ENCODE results near the gene EXTL2. TPM values are rescaled to one million over a fixed set of nuclear protein-coding genes. Genes with fewer than 3 reads are reported as not detected.
"Not testable (repeated sequence)": the region's sequence is repeated elsewhere in the genome, so short reads cannot be mapped to it uniquely, and the experiment has no call there.

The EXTL2 gene
- total RNA-seq, 1 experiment from 2014 or later, result 9.8 TPM

GRCh38 chr1:100891380-100891779 is 3.3 kb downstream of the EXTL2 start:
- Histone ChIP-seq H3K27ac (ENCODE audit: low read length) (no peak overlapping the region), H3K4me3 (ENCODE audit: low read depth in 2 of 2, low read length in 2 of 2) (no peak overlapping the region), H3K36me3 (ENCODE audit: control insufficient read depth, insufficient read depth, low read length) (peaks cover 7% of the 10 kb centered on the region; the same call in 1 of the 2 replicates), H3K27me3 (ENCODE audit: control insufficient read depth, insufficient read depth, low read length) (no peaks in the 10 kb centered on the region), H3K9me3 (ENCODE audit: control insufficient read depth, insufficient read depth, low read depth, low read length) (no peaks in the 10 kb centered on the region), H3K4me1 (ENCODE audit: control insufficient read depth, insufficient read depth, low read length) (no peaks in the 10 kb centered on the region; the same call in 1 of the 2 replicates)
- TF ChIP-seq, protein P1, sequence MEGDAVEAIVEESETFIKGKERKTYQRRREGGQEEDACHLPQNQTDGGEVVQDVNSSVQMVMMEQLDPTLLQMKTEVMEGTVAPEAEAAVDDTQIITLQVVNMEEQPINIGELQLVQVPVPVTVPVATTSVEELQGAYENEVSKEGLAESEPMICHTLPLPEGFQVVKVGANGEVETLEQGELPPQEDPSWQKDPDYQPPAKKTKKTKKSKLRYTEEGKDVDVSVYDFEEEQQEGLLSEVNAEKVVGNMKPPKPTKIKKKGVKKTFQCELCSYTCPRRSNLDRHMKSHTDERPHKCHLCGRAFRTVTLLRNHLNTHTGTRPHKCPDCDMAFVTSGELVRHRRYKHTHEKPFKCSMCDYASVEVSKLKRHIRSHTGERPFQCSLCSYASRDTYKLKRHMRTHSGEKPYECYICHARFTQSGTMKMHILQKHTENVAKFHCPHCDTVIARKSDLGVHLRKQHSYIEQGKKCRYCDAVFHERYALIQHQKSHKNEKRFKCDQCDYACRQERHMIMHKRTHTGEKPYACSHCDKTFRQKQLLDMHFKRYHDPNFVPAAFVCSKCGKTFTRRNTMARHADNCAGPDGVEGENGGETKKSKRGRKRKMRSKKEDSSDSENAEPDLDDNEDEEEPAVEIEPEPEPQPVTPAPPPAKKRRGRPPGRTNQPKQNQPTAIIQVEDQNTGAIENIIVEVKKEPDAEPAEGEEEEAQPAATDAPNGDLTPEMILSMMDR (IDR thresholded peaks at IDR 0.05), result no peak
- no peak for TF ChIP-seq REST (IDR thresholded peaks at IDR 0.05; ENCODE audit: insufficient read depth in 1 of 2, low read depth in 2 of 2, low read length in 1 of 2)
- TF ChIP-seq TCF7L2 (IDR thresholded peaks at IDR 0.05; ENCODE audit: low read depth, low read length), result no peak
- TF ChIP-seq SIN3A (IDR thresholded peaks at IDR 0.05; ENCODE audit: borderline replicate concordance, insufficient read depth, low read depth, low read length), result no peak
- no peak for TF ChIP-seq POLR2AphosphoS5 (IDR thresholded peaks at IDR 0.05; ENCODE audit: low read depth, low read length)
- no TSS peak for BruUV-seq (replicated peaks)
- no peak for ATAC-seq
- DNase-seq (ENCODE audit: low read depth, low spot score), result no peak
- intact Hi-C loops (cut with micrococcal nuclease; ENCODE audit: unreplicated experiment) (no loop called here), in situ Hi-C loops (cut with HindIII; ENCODE audit: low pct_unique_long_range_greater_than_20kb, low sequenced_read_pairs) (no loop called here)
- CTCF ChIA-PET, result no interaction called here
- POLR2A ChIA-PET, result no interaction called here

DNA sequence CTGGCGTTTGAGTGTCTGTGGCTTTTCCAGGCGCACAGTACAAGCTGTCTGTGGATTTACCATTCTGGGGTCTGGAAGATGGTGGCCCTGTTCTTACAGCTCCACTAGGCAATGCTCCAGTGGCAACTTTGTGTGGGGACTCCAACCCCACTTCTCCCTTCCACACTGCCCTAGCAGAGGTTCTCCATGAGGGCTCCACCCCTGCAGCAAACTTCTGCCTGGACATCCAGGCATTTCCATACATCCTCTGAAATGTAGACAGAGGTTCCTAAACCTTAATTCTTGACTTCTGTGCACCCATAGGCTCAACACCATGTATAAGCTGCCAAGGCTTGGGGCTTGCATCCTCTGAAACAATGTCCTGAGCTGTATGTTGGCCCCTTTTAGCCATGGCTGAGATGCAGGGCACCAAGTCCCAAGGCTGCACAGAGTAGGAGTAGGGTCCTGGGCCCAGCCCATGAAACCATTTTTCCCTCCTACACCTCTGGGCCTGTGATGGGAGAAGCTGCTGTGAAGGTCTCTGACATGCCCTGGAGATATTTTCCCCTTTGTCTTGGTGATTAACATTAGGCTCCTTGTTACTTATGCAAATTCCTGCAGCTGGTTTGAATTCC is 4.7 kb downstream of the EXTL2 start:
- CTCF ChIA-PET; POLR2A ChIA-PET; H3K27ac ChIP-seq (ENCODE audit: low read length); BruUV-seq (replicated peaks); DNase-seq (ENCODE audit: low read depth, low spot score); H3K36me3 ChIP-seq (ENCODE audit: control insufficient read depth, insufficient read depth, low read length); H3K9me3 ChIP-seq (ENCODE audit: control insufficient read depth, insufficient read depth, low read depth, low read length); in situ Hi-C loops (cut with HindIII; ENCODE audit: low pct_unique_long_range_greater_than_20kb, low sequenced_read_pairs); H3K27me3 ChIP-seq (ENCODE audit: control insufficient read depth, insufficient read depth, low read length); ATAC-seq; H3K4me1 ChIP-seq (ENCODE audit: control insufficient read depth, insufficient read depth, low read length); intact Hi-C loops (cut with micrococcal nuclease; ENCODE audit: unreplicated experiment); H3K4me3 ChIP-seq (ENCODE audit: low read depth in 2 of 2, low read length in 2 of 2): not testable (repeated sequence)

DNA sequence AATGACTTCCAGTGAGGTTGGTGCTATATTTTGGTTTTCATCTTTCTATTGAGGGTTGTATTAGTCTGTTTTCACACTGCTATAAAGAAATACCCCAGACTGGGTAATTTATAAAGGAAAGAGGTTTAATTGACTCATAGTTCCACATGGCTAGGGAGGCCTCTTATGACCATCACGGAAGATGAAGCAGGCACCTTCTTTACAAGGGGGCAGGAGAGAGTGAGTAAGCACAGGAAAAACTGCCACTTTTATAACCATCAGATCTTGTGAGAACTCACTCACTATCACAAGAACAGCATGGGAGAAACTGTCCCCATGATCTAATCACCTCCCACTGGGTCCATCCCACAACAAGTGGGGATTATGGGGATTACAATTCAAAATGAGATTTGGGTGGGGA is 5.6 kb downstream of the EXTL2 start:
- intact Hi-C loops (cut with micrococcal nuclease; ENCODE audit: unreplicated experiment); in situ Hi-C loops (cut with HindIII; ENCODE audit: low pct_unique_long_range_greater_than_20kb, low sequenced_read_pairs): not testable (repeated sequence)

More for the DNA sequence above, 5.6 kb downstream of the EXTL2 start:
- BruUV-seq (replicated peaks); H3K4me1 ChIP-seq (ENCODE audit: control insufficient read depth, insufficient read depth, low read length); H3K9me3 ChIP-seq (ENCODE audit: control insufficient read depth, insufficient read depth, low read depth, low read length); CTCF ChIA-PET; DNase-seq (ENCODE audit: low read depth, low spot score); H3K27ac ChIP-seq (ENCODE audit: low read length); ATAC-seq; H3K27me3 ChIP-seq (ENCODE audit: control insufficient read depth, insufficient read depth, low read length); H3K36me3 ChIP-seq (ENCODE audit: control insufficient read depth, insufficient read depth, low read length); H3K4me3 ChIP-seq (ENCODE audit: low read depth in 2 of 2, low read length in 2 of 2); POLR2A ChIA-PET: not testable (repeated sequence)

Data from Panc1 (cell line).